Neuronal stem cell (in vitro differentiated cells): Measurements from ENCODE around the gene ACOXL.

Source experiments
- DNase-seq: peaks from one replicate; pipeline ENCODE4 v3.0.0-alpha.2; 2013; ENCODE audit warnings: low spot score
- H2AFZ ChIP-seq: one replicate; pipeline ENCODE4 v1.6.1; 2013; ENCODE audit warnings: mild to moderate bottlenecking, low read length, inconsistent platforms
- H2AK5ac ChIP-seq: 2 replicates; pipeline ENCODE4 v1.6.1; 2013; ENCODE audit warnings: low read depth, mild to moderate bottlenecking, inconsistent platforms, low read length, moderate library complexity, mixed read lengths
- H2BK120ac ChIP-seq: 2 replicates; pipeline ENCODE4 v1.6.1; 2013; ENCODE audit warnings: low read depth, mild to moderate bottlenecking, inconsistent platforms, low read length, moderate library complexity, mixed read lengths
- H2BK12ac ChIP-seq: one replicate; pipeline ENCODE4 v1.6.1; 2013; ENCODE audit warnings: low read length, inconsistent platforms
- H2BK15ac ChIP-seq: 2 replicates; pipeline ENCODE4 v1.6.1; 2013; ENCODE audit warnings: mild to moderate bottlenecking, low read length, inconsistent platforms, mixed read lengths
- H2BK5ac ChIP-seq: one replicate; pipeline ENCODE4 v1.6.1; 2013; ENCODE audit warnings: inconsistent platforms, mild to moderate bottlenecking, low read length, moderate library complexity
- H3K14ac ChIP-seq: one replicate; pipeline ENCODE4 v1.6.1; 2013; ENCODE audit warnings: low read length, inconsistent platforms
- H3K18ac ChIP-seq: 2 replicates; pipeline ENCODE4 v1.6.1; 2013; ENCODE audit warnings: low read length, inconsistent platforms
- H3K23ac ChIP-seq: 2 replicates; pipeline ENCODE4 v1.6.1; 2013; ENCODE audit warnings: low read depth, mild to moderate bottlenecking, mixed read lengths, low read length, inconsistent platforms; ENCODE audit not compliant: poor library complexity
- H3K27ac ChIP-seq: replicated peaks from 3 replicates; pipeline ENCODE4 v1.5.1; 2013; ENCODE audit warnings: low read length, inconsistent platforms
- H3K27me3 ChIP-seq, 3 experiments: 2 replicates each; pipeline ENCODE4 v1.6.1; 2013; ENCODE audit warnings: low read length in 3 of 3, mild to moderate bottlenecking in 2 of 3, inconsistent platforms in 1 of 3, low read depth in 1 of 3, mixed read lengths in 1 of 3, moderate library complexity in 1 of 3; ENCODE audit not compliant: control insufficient read depth in 3 of 3, insufficient read depth in 3 of 3
- H3K36me3 ChIP-seq, 2 donors: replicated peaks in 1 of 2; 2 replicates each; pipeline ENCODE4 v1.6.1; 2013; ENCODE audit warnings: low read length in 2 of 2; ENCODE audit not compliant: control insufficient read depth in 2 of 2, insufficient read depth in 2 of 2
- H3K4ac ChIP-seq: 2 replicates; pipeline ENCODE4 v1.6.1; 2013; ENCODE audit warnings: inconsistent platforms, mild to moderate bottlenecking, low read length, moderate library complexity
- H3K4me1 ChIP-seq, 2 donors: 1 replicate in 1 of 2; 2 replicates in 1 of 2; pipeline ENCODE4 v1.6.1; 2013; ENCODE audit warnings: low read length in 2 of 2, low read depth in 1 of 2; ENCODE audit not compliant: control insufficient read depth in 2 of 2, insufficient read depth in 1 of 2
- H3K4me2 ChIP-seq: one replicate; pipeline ENCODE4 v1.6.1; 2013; ENCODE audit warnings: mild to moderate bottlenecking, low read length, inconsistent platforms; ENCODE audit not compliant: insufficient read depth, poor library complexity, severe bottlenecking
- H3K4me3 ChIP-seq, 2 donors: 2 replicates each; pipeline ENCODE4 v1.5.1; 2013; ENCODE audit warnings: low read length in 2 of 2, mild to moderate bottlenecking in 2 of 2, inconsistent platforms in 1 of 2, moderate library complexity in 1 of 2
- H3K79me1 ChIP-seq: one replicate; pipeline ENCODE4 v1.6.1; 2013; ENCODE audit warnings: low read depth, mild to moderate bottlenecking, inconsistent platforms, low read length, moderate library complexity
- H3K9ac ChIP-seq: one replicate; pipeline ENCODE4 v1.6.1; 2013; ENCODE audit warnings: mild to moderate bottlenecking, low read depth, low read length, inconsistent platforms; ENCODE audit not compliant: poor library complexity
- H3K9me3 ChIP-seq, 2 donors: replicated peaks in 1 of 2; 2 replicates each; pipeline versions ENCODE3 to v1.6.1; 2013; ENCODE audit warnings: low read length in 2 of 2, mild to moderate bottlenecking in 2 of 2, inconsistent platforms in 1 of 2, low read depth in 1 of 2, mixed read lengths in 1 of 2, moderate library complexity in 1 of 2; ENCODE audit not compliant: control insufficient read depth in 2 of 2, insufficient read depth in 1 of 2
- H4K8ac ChIP-seq: one replicate; pipeline ENCODE4 v1.6.1; 2013; ENCODE audit warnings: low read depth, mild to moderate bottlenecking, inconsistent platforms, low read length, moderate library complexity
- H4K91ac ChIP-seq: one replicate; pipeline ENCODE4 v1.6.1; 2013; ENCODE audit warnings: low read length, low read depth, mild to moderate bottlenecking, inconsistent platforms; ENCODE audit not compliant: poor library complexity
- WGBS, 2 donors: extraction: QIAGEN DNeasy Blood & Tissue Kit; methylation state at CpG; one replicate each; pipeline ENCODE4 v1.1.7; 2013; ENCODE audit warnings: missing lambda C conversion rate in 2 of 2, mixed read lengths in 1 of 2; ENCODE audit not compliant: insufficient read length in 2 of 2, insufficient replicate concordance in 1 of 2; ENCODE audit errors: extremely low coverage in 2 of 2; 5-methylcytosine and 5-hydroxymethylcytosine counted together

Gene ACOXL

DNA sequence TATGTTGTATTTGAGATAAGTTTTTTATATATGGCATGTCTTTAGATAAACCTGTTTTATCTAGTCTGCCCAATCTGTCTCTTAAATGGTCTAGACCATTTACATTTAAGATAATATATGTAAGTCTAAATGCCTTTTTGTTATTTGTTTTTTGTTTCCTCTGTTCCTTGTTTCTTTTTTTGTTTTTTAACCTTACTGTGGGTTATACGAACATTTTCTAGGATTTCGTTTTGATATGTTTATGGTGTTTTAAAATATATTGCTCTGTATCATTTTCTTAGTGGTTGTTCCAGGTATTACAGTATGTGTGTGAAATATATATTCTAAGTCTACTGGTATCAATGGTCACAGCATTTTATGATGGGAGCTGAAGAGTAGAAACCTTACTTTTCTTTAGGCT lies 401.7 kb downstream of the ACOXL start:
- Histone ChIP-seq H4K8ac (no peak overlapping the region), H3K79me1 (peaks cover 12% of the 10 kb centered on the region), H3K4me3 (no peak overlapping the region), H3K27me3 (no peaks in the 10 kb centered on the region), H3K23ac (no peak overlapping the region), H2BK12ac (no peak overlapping the region), H3K18ac (no peak overlapping the region), H2BK5ac (no peak overlapping the region), H4K91ac (no peak overlapping the region), H3K27ac (no peak overlapping the region), H3K14ac (no peak overlapping the region), H3K4ac (no peak overlapping the region), H2AK5ac (no peak overlapping the region), H3K36me3 (peaks cover 29 to 98% of the 10 kb centered on the region in 2 donors), H3K9ac (no peak overlapping the region), H2BK15ac (no peak overlapping the region), H2AFZ (no peak overlapping the region), H3K9me3 (peaks cover 0 to 33% of the 10 kb centered on the region in 2 donors), H3K4me1 (peaks cover 5 to 10% of the 10 kb centered on the region in 2 donors), H3K4me2 (no peak overlapping the region), H2BK120ac (no peak overlapping the region)
- no CpG with 5 or more reads among the region's 2 CpGs for WGBS, 2 donors
- DNase-seq: no peak

DNA sequence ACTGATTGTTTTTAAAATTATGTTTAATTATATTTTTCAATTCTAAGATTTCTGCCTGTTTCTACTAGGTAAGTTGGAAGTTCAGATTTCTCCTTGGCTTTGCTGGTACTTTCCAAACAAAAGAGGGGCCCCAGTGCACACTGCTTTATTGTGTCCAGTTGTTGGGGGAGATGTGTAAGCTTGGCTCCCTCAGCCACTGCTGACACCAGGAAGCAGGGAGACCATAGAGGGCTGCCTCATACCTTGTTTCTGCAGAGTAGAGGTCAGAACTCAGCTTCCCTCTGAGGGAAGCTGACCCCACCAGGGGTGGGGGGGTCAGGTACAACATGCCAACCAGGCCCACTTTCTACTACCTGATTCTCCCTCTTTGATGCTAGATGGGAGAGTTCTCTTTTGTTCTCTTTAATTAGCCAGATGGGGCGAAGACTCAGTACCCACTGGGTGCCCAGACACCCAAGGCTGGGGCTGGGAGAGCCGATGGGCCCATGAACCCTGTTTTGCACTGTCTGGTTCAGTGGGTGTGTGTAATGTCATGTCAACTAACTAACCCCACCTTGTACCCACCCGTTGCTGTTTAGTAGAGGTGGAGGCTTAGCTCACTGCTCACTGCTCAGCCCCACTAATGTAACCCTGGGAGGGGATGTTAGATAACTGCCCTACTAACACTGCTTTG lies 403.0 kb downstream of the ACOXL start:
- Histone ChIP-seq H3K27me3 (no peaks in the 10 kb centered on the region), H2BK12ac (no peak overlapping the region), H3K9me3 (peaks cover 0 to 26% of the 10 kb centered on the region in 2 donors), H2AFZ (no peak overlapping the region), H3K4me2 (no peak overlapping the region), H3K4ac (no peak overlapping the region), H3K18ac (peak overlapping the region; percentile 62), H3K9ac (peak overlapping the region; percentile 46), H3K36me3 (peaks cover 27 to 98% of the 10 kb centered on the region in 2 donors), H3K23ac (no peak overlapping the region), H3K27ac (no peak overlapping the region), H4K91ac (no peak overlapping the region), H2BK5ac (no peak overlapping the region), H4K8ac (no peak overlapping the region), H2BK15ac (no peak overlapping the region), H3K4me1 (peaks cover 5 to 10% of the 10 kb centered on the region in 2 donors), H2BK120ac (no peak overlapping the region), H3K4me3 (peak overlapping the region in 1 of 2 donors; percentile 5), H2AK5ac (no peak overlapping the region), H3K14ac (no peak overlapping the region), H3K79me1 (peaks cover 13% of the 10 kb centered on the region)
- no CpG with 5 or more reads among the region's 3 CpGs for WGBS, 2 donors
- DNase-seq: no peak

DNA sequence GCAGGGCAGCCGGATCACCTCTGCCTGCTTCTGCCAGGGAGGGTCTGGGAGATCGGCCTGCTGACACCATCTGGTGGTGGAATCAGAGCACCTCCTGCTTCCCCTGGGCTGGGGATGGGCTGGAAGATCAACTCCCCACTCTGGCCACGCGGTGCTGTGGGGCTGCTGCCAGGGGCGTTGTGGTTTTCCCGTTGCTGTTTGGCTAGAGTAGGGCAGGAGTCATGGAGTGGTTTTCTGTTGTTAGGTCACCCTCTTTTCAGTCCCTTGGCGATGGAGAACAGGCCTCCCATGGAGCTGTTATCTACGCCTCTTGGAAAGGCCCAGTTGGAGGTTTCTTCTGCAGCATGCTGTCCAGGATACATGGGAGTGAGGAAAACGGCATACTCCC lies 403.5 kb downstream of the ACOXL start:
- Histone ChIP-seq H2BK5ac (no peak overlapping the region), H3K14ac (no peak overlapping the region), H3K4me1 (peaks cover 5 to 10% of the 10 kb centered on the region in 2 donors), H2BK12ac (no peak overlapping the region), H3K18ac (peak overlapping the region; percentile 62), H3K4me2 (no peak overlapping the region), H3K9ac (peak overlapping the region; percentile 46), H3K9me3 (peaks cover 0 to 23% of the 10 kb centered on the region in 2 donors), H2BK15ac (no peak overlapping the region), H3K27me3 (no peaks in the 10 kb centered on the region), H2AFZ (no peak overlapping the region), H3K4me3 (peak overlapping the region in 1 of 2 donors; percentile 5), H3K36me3 (peaks cover 30 to 98% of the 10 kb centered on the region in 2 donors), H4K91ac (no peak overlapping the region), H2BK120ac (no peak overlapping the region), H4K8ac (no peak overlapping the region), H3K23ac (peak overlapping the region; percentile 32), H3K27ac (no peak overlapping the region), H3K79me1 (peaks cover 13% of the 10 kb centered on the region), H2AK5ac (no peak overlapping the region), H3K4ac (no peak overlapping the region)
- WGBS, 2 donors: no CpG with 5 or more reads among the region's 9 CpGs
- DNase-seq: no peak

DNA sequence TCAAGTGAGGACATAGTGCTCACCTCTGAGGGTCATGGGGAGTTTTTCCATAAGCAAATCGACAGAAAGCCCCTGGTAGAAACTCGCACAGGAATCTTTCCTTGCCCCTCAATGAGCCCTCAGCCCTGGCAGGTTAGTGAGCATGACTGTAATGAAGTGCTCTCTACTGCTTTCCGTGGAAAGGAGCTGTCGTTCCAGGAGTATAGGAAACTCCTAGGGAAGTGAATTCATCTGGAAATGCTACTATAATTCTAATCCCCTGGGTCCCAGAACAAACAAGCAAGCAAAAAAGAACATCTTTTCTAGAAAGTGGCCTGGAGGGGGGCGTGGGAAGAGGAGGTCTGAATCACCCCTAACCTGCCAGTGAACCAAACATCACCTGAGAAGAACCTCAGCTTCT lies 406.5 kb downstream of the ACOXL start:
- H2BK5ac ChIP-seq: no peak overlapping the region
- H3K18ac ChIP-seq: no peak overlapping the region
- H2AK5ac ChIP-seq: no peak overlapping the region
- no peak overlapping the region for H2BK12ac ChIP-seq
- no peak overlapping the region for H2AFZ ChIP-seq
- no peak overlapping the region for H2BK15ac ChIP-seq
- no peak overlapping the region for H3K9ac ChIP-seq
- no peak overlapping the region for H3K27ac ChIP-seq
- no peaks in the 10 kb centered on the region for H3K27me3 ChIP-seq
- WGBS, 2 donors: no CpG with 5 or more reads among the region's 5 CpGs
- no peak overlapping the region for H2BK120ac ChIP-seq
- no peak overlapping the region for H3K23ac ChIP-seq
- H4K8ac ChIP-seq: no peak overlapping the region
- peaks cover 5 to 10% of the 10 kb centered on the region in 2 donors for H3K4me1 ChIP-seq
- peaks cover 31 to 95% of the 10 kb centered on the region in 2 donors for H3K36me3 ChIP-seq
- H3K9me3 ChIP-seq: peaks cover 0 to 19% of the 10 kb centered on the region in 2 donors
- no peak overlapping the region for H3K4me3 ChIP-seq
- no peak overlapping the region for H3K4ac ChIP-seq
- DNase-seq: no peak
- no peak overlapping the region for H3K14ac ChIP-seq
- peaks cover 13% of the 10 kb centered on the region for H3K79me1 ChIP-seq
- no peak overlapping the region for H3K4me2 ChIP-seq
- H4K91ac ChIP-seq: no peak overlapping the region
